ENCODE data around the gene ADCY10.

ADCY10 gene

DNA sequence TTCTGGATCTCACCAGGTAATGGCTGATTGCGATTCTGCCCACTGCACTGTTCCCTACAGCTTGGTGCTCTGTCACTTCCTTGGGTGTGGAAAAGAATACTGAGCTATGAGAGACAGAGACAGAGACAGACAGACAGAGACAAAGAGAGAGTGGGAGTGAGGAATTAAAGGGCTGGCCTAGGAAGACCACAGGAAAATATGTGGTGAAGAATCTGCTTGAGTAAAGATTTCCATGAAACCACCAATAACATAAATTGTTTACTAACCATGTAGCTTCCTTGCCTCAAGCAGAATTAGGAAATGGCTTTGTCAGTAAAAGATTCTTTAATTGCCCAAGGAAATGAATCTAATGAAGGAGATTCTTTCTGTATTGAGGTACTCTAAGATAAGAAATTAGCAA, 137.8 kb downstream of the ADCY10 start:
- no peak for DNase-seq (ENCODE audit: low read depth)

DNA sequence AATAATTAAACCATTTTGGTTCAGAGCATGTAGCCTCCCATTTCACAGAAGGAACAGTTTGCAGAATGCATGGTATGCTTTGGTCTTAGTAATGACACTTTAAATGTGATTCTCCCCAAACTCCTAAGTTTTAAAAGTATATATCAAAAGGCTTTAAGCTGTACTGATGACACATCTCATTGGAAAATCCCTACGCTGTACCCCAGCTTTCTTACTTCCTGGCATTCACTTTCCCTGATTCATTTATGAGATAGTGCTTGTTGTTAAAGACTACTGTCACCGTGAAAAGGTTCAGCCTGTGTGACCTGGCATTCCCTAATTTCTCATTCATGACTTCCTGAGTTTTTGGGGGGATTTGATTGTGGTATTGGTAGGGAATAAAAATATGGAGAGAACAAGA, 138.8 kb downstream of the ADCY10 start:
- DNase-seq (ENCODE audit: low read depth), result no peak

DNA sequence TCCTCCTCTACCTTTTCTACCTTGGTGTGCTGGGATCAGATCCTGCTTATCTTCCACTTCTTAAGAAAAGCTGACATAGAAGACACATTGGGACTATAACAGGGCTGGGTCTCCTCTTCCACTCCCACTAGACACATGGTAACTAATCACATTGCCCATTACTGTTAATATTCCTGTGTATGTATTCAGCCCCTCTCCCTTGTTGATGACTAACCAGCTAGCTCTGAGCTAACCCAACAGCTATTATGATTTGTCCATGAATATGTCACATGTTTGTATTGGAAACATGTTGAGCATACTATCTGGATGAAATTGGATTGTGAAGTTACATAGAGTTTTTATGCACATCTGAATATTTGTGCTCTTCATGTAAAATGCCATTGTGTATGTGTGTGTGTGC, 139.2 kb downstream of the ADCY10 start:
- no peak for DNase-seq (ENCODE audit: low read depth)

GRCh38 chr1:167773516-167773915, 140.4 kb downstream of the ADCY10 start:
- no peak for DNase-seq (ENCODE audit: low read depth)

DNA sequence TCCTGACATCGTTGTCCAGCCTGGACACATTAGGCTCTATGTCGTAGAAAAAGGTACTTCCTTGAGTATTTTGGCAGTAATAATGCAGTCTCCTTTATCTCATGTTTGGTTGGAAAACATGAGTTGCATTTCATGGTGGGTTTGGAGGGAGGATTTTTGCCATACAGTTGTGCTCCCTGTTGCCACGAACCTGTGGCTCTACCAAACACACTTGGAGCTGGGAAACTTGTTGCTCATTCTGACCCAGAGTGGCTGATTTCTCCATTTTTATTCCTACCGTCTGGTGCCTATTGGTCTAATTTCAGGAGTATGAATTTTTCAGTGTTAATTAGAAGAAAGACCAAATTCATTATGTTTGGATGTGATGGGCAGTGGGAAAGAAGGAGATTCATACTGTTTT, 141.5 kb downstream of the ADCY10 start:
- no peak for DNase-seq (ENCODE audit: low read depth)

- DNase-seq (ENCODE audit: low read depth), result no peak
Measured at GRCh38 chr1:167770127-167770526, 143.8 kb downstream of the ADCY10 start.

GRCh38 chr1:167767761-167768160, 146.2 kb downstream of the ADCY10 start:
- no peak for DNase-seq (ENCODE audit: low read depth)

DNA sequence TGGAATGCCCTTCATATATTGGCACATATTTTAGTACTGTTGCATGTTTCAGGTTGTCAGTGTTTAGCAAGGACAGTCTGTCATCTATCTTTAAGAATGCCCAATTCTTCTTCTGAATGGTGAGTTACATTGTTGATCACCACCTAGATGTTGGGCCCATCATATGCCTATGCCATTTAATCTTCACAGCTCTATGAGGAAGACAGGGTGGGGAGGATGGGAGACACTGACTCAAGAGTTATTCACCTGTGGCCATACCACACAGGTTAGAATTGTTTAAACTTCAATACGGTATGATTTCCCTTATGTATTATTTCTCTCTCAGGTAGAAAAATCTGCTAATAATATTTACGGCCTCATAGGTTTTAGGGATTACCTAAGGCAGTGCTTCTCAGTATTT, 147.4 kb downstream of the ADCY10 start:
- no peak for DNase-seq (ENCODE audit: low read depth)

DNA sequence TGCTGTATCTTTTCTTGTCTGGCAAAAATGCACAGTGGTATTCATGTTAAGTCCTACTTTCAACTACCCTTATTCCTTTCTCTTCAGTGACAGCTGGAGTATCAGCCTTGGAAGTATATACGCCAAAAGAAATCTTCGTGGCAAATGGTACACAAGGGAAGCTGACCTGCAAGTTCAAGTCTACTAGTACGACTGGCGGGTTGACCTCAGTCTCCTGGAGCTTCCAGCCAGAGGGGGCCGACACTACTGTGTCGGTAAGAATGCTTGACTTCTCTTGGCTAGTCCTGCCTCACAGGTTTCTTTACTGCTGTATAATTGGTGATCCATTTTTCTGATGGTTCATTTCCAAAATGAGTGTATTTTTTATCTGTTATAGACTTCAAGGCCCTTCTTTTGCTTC, 148.4 kb downstream of the ADCY10 start:
- DNase-seq (ENCODE audit: low read depth), result no peak

DNA sequence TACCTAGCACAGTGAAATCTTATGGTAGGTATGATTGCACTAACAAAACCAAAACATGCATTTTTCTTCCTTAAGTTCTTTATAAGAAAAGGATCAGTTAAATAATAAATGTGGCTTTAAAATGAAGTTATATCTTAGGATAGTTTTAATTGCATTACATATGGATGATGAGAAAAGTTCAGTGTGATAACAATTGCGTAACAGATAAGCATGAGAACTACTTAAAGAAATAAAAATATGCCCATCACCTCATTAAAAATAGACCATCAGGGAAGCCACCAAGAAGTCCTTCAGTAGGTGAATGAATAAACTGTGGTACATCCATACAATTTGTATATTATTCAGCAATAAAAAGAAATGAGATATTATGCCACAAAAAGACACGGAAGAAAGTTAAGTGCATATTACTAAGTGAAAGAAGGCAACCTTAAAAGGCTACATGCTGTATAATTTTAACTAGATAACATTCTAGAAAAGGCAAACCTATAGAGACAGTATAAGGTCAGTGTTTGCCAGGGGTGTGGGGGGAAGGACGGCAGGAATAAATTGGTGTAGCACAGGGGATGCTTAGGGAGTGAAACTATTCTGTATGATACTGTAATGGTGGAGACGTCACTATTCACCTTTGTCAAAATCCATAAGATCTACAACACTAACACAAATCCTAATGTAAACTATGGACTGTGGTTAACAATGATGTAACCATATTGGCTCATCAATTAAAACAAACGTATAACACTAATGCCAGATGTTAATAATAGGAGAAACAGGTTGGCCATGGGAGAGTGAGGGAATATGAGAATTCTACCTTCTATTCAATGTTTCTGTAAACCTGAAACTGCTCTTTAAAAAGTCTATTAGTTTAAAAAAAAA, 149.2 kb downstream of the ADCY10 start:
- no peak for DNase-seq (ENCODE audit: low read depth)

GRCh38 chr1:167763525-167764220, 150.3 kb downstream of the ADCY10 start:
- no peak for DNase-seq (ENCODE audit: low read depth)

- DNase-seq (ENCODE audit: low read depth), result no peak
Measured at GRCh38 chr1:167762061-167762746, 151.7 kb downstream of the ADCY10 start.

DNA sequence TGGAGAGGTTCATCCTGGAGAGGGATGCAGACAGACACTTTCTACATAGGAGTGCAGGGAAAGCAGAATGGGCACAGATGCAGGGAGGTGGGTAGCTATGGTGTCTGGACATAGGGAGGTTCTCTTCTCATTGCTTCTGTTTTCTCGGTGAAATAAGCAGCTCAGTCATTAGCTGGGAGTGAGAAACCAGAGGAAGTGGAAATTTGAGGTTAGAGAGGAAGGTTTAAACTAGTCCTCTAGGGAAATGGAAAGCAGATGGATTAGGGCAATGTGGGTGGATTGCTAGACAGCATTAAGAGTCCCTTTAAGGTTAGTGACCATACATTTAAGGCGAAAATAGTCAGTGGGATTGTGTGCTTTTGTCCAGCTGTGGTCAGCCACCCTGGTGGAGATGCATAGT, 152.5 kb downstream of the ADCY10 start:
- no peak for DNase-seq (ENCODE audit: low read depth)
